DND-41 (cell line): ENCODE measurements around the gene SRRT.

ENCODE experiments used
- ATAC-seq: fragments of 200-7000 bp; cut with Tn5 transposase; 3 replicates; pipeline ENCODE4 v1.9.1; 2021; ENCODE audit warnings: low read depth; ENCODE audit not compliant: insufficient read depth
- DNase-seq: peaks from one replicate; pipeline ENCODE4 v3.0.0-alpha.2; 2020
- H2AFZ ChIP-seq: 2 replicates; pipeline ENCODE4 v1.6.0; 2012; ENCODE audit warnings: low read depth, low read length
- H3K27ac ChIP-seq: 2 replicates; pipeline ENCODE4 v1.5.1; 2012; ENCODE audit warnings: low read length, inconsistent platforms
- H3K27me3 ChIP-seq: fragments of 200-600 bp; sonication (generic); 2 replicates; pipeline ENCODE4 v1.6.0; 2012; ENCODE audit warnings: low read length, mild to moderate bottlenecking, inconsistent platforms; ENCODE audit not compliant: insufficient read depth, poor library complexity
- H3K36me3 ChIP-seq: 2 replicates; pipeline ENCODE4 v1.5.1; 2012; ENCODE audit warnings: low read length, inconsistent platforms; ENCODE audit not compliant: insufficient read depth
- H3K4me1 ChIP-seq: 2 replicates; pipeline ENCODE4 v1.5.1; 2012; ENCODE audit warnings: mild to moderate bottlenecking, low read length; ENCODE audit not compliant: insufficient read depth
- H3K4me2 ChIP-seq: 2 replicates; pipeline ENCODE4 v1.6.0; 2012; ENCODE audit warnings: mild to moderate bottlenecking, moderate library complexity, low read length, inconsistent platforms; ENCODE audit not compliant: insufficient read depth
- H3K4me3 ChIP-seq, 2 experiments: fragments of 200-600 bp in 1 of 2; shearing (Covaris generic) in 1 of 2; 2 replicates each; pipeline ENCODE4 v1.5.1; 2012 to 2016; ENCODE audit warnings: inconsistent platforms in 2 of 2, low read length in 2 of 2, mild to moderate bottlenecking in 2 of 2, low read depth in 1 of 2, moderate library complexity in 1 of 2
- H3K79me2 ChIP-seq: 2 replicates; pipeline ENCODE4 v1.6.0; 2012; ENCODE audit warnings: low read length, inconsistent platforms; ENCODE audit not compliant: insufficient read depth
- H3K9ac ChIP-seq: 2 replicates; pipeline ENCODE4 v1.6.0; 2012; ENCODE audit warnings: low read depth, mild to moderate bottlenecking, inconsistent platforms, low read length, moderate library complexity
- H3K9me3 ChIP-seq: 2 replicates; pipeline ENCODE4 v1.5.1; 2012; ENCODE audit warnings: low read length, moderate library complexity, mild to moderate bottlenecking, inconsistent platforms; ENCODE audit not compliant: insufficient read depth, severe bottlenecking
- H4K20me1 ChIP-seq: 2 replicates; pipeline ENCODE4 v1.6.0; 2012; ENCODE audit warnings: low read length; ENCODE audit not compliant: insufficient read depth
- CTCF ChIP-seq: IDR thresholded peaks from 2 replicates; pipeline ENCODE4 v1.5.1; 2012; ENCODE audit warnings: borderline replicate concordance, low read length, moderate library complexity, mild to moderate bottlenecking; ENCODE audit not compliant: poor library complexity, severe bottlenecking; ENCODE audit errors: extremely low read depth
- EZH2 ChIP-seq: IDR thresholded peaks from 3 replicates; pipeline ENCODE4 v1.6.1; 2012; ENCODE audit warnings: borderline replicate concordance, low read depth, mild to moderate bottlenecking, moderate library complexity, low read length, inconsistent platforms; ENCODE audit not compliant: severe bottlenecking

Gene SRRT

GRCh38 chr7:100890653-100891567 lies 16.0 kb downstream of the SRRT start:
- Histone ChIP-seq H3K4me3 (peak overlapping the region in 1 of 2 experiments; percentile 83; a peak in 2 of 4 replicates), H4K20me1 (peaks cover 25% of the 10 kb centered on the region), H3K4me1 (peaks cover 48% of the 10 kb centered on the region), H3K9me3 (no peaks in the 10 kb centered on the region), H3K27me3 (peaks cover 15% of the 10 kb centered on the region), H3K9ac (peak overlapping the region; percentile 61), H3K36me3 (peaks cover 35% of the 10 kb centered on the region), H2AFZ (peak overlapping the region; percentile 90), H3K27ac (no peak overlapping the region), H3K4me2 (peak overlapping the region; percentile 100), H3K79me2 (peaks cover 16% of the 10 kb centered on the region)
- DNase-seq (no peak), ATAC-seq (no peak)
- TF ChIP-seq CTCF (no peak), EZH2 (no peak)

GRCh38 chr7:100891568-100892247 lies 16.8 kb downstream of the SRRT start:
- no peak for DNase-seq
- Histone ChIP-seq H3K9ac (no peak overlapping the region), H3K4me1 (peaks cover 40% of the 10 kb centered on the region), H3K9me3 (no peaks in the 10 kb centered on the region), H2AFZ (no peak overlapping the region), H3K27ac (no peak overlapping the region), H3K4me3 (no peak overlapping the region), H3K27me3 (peaks cover 15% of the 10 kb centered on the region), H3K79me2 (peaks cover 13% of the 10 kb centered on the region), H4K20me1 (peaks cover 17% of the 10 kb centered on the region), H3K4me2 (no peak overlapping the region), H3K36me3 (peaks cover 27% of the 10 kb centered on the region)
- ATAC-seq = no peak
- TF ChIP-seq CTCF (no peak), EZH2 (no peak)

- TF ChIP-seq CTCF = no peak
- no peak for TF ChIP-seq EZH2
- Histone ChIP-seq H3K4me3 (no peak overlapping the region), H3K4me1 (peaks cover 31% of the 10 kb centered on the region), H3K9me3 (no peaks in the 10 kb centered on the region), H2AFZ (no peak overlapping the region), H3K4me2 (no peak overlapping the region), H3K79me2 (peaks cover 13% of the 10 kb centered on the region), H3K9ac (no peak overlapping the region), H3K27me3 (peaks cover 15% of the 10 kb centered on the region), H3K27ac (no peak overlapping the region), H3K36me3 (peaks cover 18% of the 10 kb centered on the region), H4K20me1 (peaks cover 10% of the 10 kb centered on the region)
- DNase-seq (no peak), ATAC-seq (no peak)
Measured at GRCh38 chr7:100892364-100893317, 17.7 kb downstream of the SRRT start.
